ENCODE results near the gene CSPG4.

GRCh38 chr15:75663931-75664421 lies 48.7 kb downstream of the CSPG4 start:
- no peak for TF ChIP-seq CTCF (IDR thresholded peaks at IDR 0.05)
- no peak for TF ChIP-seq POLR2A (IDR thresholded peaks at IDR 0.05)

All from right lobe of liver (tissue), 4 donors.